Naive thymus-derived CD8-positive, alpha-beta T cell (primary cell): Measurements from ENCODE around the gene MEDAG. TPM values are rescaled to one million over a fixed set of nuclear protein-coding genes. Genes with fewer than 3 reads are reported as not detected.
A peak's percentile ranks its signal among the peaks of the same experiment; 100 is the strongest.

ENCODE experiments used
- ATAC-seq, 2 donors: fragments of 150-1000 bp; cut with Tn5 transposase in 1 of 2; sonication (Bioruptor Pico), chemical (Tn5 transposase) in 1 of 2; 1 replicate in 1 of 2; 2 replicates in 1 of 2; pipeline ENCODE4 v1.10.0; 2021; ENCODE audit warnings: mild to moderate bottlenecking in 2 of 2, moderate library complexity in 2 of 2
- POLR2A ChIA-PET: fragments of 350-600 bp; sonication (Branson Sonifier 250); formaldehyde crosslinking; loops from one replicate; lab custom pipeline; 2021; ENCODE audit warnings: antibody characterized with exemption; lab: Charles Lee
- DNase-seq, 10 donors: peaks; one replicate each; pipeline versions ENCODE4 v3.0.0 to v3.0.0-alpha.2; 2020 to 2022
- H3K27ac Mint-ChIP-seq, 10 donors: one replicate each; pipeline ENCODE4 v1.8.0; 2020 to 2022; ENCODE audit warnings: mild to moderate bottlenecking in 10 of 10, mixed read lengths in 10 of 10, moderate library complexity in 4 of 10, inconsistent platforms in 1 of 10
- H3K27me3 Mint-ChIP-seq, 5 donors: one replicate each; pipeline ENCODE4 v1.8.0; 2021 to 2022; ENCODE audit warnings: mixed read lengths in 5 of 5
- H3K36me3 Mint-ChIP-seq, 3 donors: one replicate each; pipeline ENCODE4 v1.8.0; 2020 to 2022; ENCODE audit warnings: mixed read lengths in 3 of 3, mild to moderate bottlenecking in 2 of 3, inconsistent platforms in 1 of 3
- H3K4me1 Mint-ChIP-seq, 4 donors: one replicate each; pipeline ENCODE4 v1.8.0; 2021 to 2022; ENCODE audit warnings: mixed read lengths in 4 of 4
- H3K4me3 Mint-ChIP-seq, 10 donors: one replicate each; pipeline ENCODE4 v1.8.0; 2020 to 2022; ENCODE audit warnings: mild to moderate bottlenecking in 10 of 10, mixed read lengths in 10 of 10, moderate library complexity in 6 of 10, inconsistent platforms in 1 of 10
- H3K9me3 Mint-ChIP-seq, 9 donors: one replicate each; pipeline ENCODE4 v1.8.0; 2020 to 2022; ENCODE audit warnings: mixed read lengths in 9 of 9, mild to moderate bottlenecking in 3 of 9, inconsistent platforms in 1 of 9, moderate library complexity in 1 of 9
- polyA plus RNA-seq, 3 donors: library from polyadenylated mRNA; unstranded; fragments of 300-500 nt; fragmentation: Illumina TruSeq; gene quantifications; one replicate each; pipeline ENCODE4 v1.2.3, GENCODE V29; 2021
- total RNA-seq, 8 experiments: library from RNA in 2 of 8; stranded (reverse) in 2 of 8; gene quantifications; one replicate each; pipeline ENCODE4 v1.2.3 and lab custom pipeline; 2021 to 2026

Gene MEDAG
- total and polyA plus RNA-seq, 5 experiments from 2014 or later = not detected

DNA sequence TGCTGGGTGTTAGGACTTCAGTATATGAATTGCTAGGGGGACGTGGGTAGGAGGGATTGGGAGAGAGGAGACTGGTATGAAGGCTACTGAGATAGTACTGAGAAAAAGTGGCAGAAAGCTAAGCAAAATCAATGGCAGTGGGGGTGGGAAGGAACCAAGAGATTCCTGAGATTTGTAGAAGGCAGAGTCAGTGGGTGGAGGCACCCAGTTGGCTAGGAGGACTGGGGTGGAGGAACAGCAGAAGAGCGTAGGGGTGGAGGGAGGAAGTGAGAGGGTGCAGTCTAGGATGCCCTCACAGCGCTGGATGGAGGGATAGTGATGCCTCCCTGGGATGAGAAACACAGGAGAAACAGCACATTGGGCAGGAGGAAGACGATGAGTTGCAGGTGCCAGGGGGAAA lies 5.6 kb upstream of the MEDAG start:
- ATAC-seq (no peak), DNase-seq (no peak)
- H3K27me3 Mint-ChIP-seq = peaks cover 24 to 56% (median 50%) of the 10 kb centered on the region in 5 donors
- H3K4me3 Mint-ChIP-seq = no peak overlapping the region
- H3K4me1 Mint-ChIP-seq = peaks cover 2 to 4% (median 3%) of the 10 kb centered on the region in 4 donors
- POLR2A ChIA-PET = no interaction called here
- H3K27ac Mint-ChIP-seq = no peak overlapping the region
- H3K9me3 Mint-ChIP-seq = peaks cover 0 to 3% (median 0%) of the 10 kb centered on the region in 9 donors
- H3K36me3 Mint-ChIP-seq = peaks cover 0 to 6% (median 1%) of the 10 kb centered on the region in 3 donors

DNA sequence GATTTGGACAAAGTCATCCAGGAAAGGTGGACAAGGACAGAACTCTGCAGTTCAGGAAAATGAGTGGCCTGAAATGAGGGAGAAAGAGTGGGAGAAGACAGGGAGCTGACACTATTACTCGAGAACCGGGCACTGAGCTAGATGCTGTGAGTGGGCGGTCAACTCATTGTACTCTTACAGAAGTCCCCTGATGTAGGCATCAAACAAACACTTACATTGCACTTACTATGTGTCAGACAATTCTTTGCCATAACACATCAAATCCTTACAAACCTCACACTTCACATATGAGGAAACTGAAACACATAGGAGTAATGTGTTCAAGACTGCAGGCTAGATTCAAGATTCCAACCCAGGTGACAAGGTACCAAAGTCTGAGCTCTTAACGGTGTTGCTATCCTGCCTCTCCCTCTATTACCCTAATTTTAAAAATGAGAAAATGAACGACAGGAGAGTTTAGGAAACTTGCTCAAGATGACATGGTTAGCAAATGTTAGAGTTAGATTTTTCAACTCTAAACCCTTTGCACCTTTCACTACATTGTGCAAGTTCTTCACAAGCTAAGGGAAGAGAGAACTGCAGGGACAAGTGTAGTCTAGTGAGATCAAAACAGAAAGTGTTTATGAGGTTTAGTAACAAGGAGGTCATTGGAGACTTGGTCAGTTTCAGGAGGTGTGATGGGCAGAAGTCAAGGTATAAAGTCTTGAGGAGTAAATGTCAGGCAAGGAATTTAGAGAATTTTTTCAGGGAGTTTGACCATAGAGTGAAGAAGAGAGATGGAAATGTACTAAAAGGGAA lies 4.9 kb upstream of the MEDAG start:
- H3K9me3 Mint-ChIP-seq = peaks cover 0 to 3% (median 0%) of the 10 kb centered on the region in 9 donors
- ATAC-seq (no peak), DNase-seq (no peak)
- POLR2A ChIA-PET = no interaction called here
- peaks cover 27 to 60% (median 50%) of the 10 kb centered on the region in 5 donors for H3K27me3 Mint-ChIP-seq
- no peak overlapping the region for H3K27ac Mint-ChIP-seq
- no peak overlapping the region for H3K4me3 Mint-ChIP-seq
- peaks cover 0 to 6% (median 3%) of the 10 kb centered on the region in 3 donors for H3K36me3 Mint-ChIP-seq
- H3K4me1 Mint-ChIP-seq = peaks cover 4 to 5% (median 5%) of the 10 kb centered on the region in 4 donors

DNA sequence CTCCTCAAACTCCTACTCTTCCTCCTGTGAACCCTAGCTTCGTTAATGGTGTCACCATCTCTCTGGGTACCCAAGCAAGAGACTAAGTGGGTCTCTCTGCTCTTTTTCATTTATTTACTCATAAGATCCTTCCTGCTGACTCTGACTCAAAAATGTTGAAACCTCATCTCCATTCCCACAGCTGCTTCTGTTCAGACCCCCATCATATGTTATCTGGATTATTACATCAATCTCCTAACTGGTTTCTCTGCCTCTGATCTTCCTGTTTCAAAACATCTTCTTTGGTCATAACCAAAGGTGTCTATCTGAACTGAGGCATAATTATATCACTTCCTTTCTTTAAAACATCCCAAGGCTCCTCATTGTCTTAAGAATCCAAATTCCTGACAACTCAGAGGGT lies 2.0 kb upstream of the MEDAG start:
- no peak for ATAC-seq
- peaks cover 2 to 6% (median 3%) of the 10 kb centered on the region in 3 donors for H3K36me3 Mint-ChIP-seq
- H3K9me3 Mint-ChIP-seq = peaks cover 0 to 2% (median 0%) of the 10 kb centered on the region in 9 donors
- POLR2A ChIA-PET = no interaction called here
- no peak overlapping the region for H3K4me3 Mint-ChIP-seq
- H3K4me1 Mint-ChIP-seq = peaks cover 5 to 12% (median 6%) of the 10 kb centered on the region in 4 donors
- no peak for DNase-seq
- no peak overlapping the region for H3K27ac Mint-ChIP-seq
- H3K27me3 Mint-ChIP-seq = peaks cover 35 to 69% (median 64%) of the 10 kb centered on the region in 5 donors

DNA sequence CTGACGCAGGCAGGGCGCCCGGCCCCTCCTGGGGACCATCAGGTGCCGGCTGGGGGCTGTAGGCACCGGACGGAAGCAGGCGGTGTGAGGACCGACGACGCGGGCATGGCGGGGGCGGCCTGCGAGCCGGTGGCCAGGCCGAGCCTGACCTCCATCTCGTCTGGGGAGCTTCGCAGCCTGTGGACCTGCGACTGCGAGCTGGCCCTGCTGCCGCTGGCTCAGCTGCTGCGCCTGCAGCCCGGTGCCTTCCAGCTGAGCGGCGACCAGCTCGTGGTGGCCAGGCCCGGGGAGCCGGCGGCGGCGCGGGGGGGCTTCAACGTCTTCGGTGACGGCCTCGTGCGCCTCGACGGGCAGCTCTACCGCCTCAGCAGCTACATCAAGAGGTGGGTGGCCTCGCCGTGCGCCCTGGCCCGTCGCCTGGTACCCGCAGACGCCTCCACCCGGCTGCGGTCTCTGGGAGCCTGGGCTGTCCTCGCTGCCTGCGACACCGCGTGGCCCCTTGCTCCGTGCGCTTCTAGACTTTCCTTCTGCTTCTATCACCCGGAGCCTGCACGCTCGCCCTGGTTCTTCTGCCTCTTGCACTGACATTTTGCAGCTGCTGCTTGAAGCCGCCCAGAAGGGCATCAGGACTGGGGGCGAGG lies 460 bp downstream of the MEDAG start:
- ATAC-seq = no peak
- peaks cover 2 to 6% (median 3%) of the 10 kb centered on the region in 3 donors for H3K36me3 Mint-ChIP-seq
- peaks cover 4 to 12% (median 6%) of the 10 kb centered on the region in 4 donors for H3K4me1 Mint-ChIP-seq
- H3K27me3 Mint-ChIP-seq = peaks cover 38 to 59% (median 53%) of the 10 kb centered on the region in 5 donors
- no peak overlapping the region for H3K4me3 Mint-ChIP-seq
- peaks cover 0 to 2% (median 0%) of the 10 kb centered on the region in 9 donors for H3K9me3 Mint-ChIP-seq
- POLR2A ChIA-PET = no interaction called here
- no peak for DNase-seq
- H3K27ac Mint-ChIP-seq = peak overlapping the region in 1 of 10 donors; percentile 60

DNA sequence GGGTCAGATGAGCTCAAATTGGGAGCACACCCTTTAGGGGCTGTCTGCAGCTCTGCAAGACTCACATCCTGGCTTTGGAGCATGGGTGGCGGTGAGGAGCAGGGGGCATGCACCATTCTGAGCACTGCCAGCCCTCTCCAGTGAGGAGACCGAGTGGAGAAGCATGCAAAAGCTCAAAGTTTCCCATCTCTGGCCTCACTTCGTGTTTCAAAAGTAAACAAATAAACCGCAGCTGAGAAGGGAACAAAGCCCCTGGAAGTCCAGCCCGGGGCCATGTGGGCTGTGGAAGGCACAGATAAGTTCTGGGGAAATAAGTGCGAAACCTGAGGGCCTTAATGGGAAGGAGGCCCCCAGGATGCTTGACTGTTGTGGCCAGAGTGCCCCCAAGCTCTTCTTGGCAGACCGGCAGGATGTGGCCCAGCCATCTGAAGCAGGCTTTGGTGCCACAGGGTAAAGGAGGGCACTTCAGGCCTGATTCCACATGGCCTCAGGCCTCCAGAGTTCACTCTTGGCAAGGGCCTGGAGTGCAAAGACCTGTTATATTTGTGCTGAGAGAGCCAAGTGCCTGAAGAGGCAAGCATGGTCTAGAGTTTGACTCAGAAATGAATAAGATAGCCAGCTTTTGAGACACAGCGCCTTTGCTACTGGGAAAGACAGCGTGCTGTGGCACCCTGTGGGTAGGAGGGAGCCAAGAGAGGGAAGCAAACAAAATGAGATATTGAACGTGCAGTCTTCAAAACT lies 1.2 kb downstream of the MEDAG start:
- ATAC-seq (no peak), DNase-seq (no peak)
- H3K4me1 Mint-ChIP-seq = peaks cover 4 to 12% (median 6%) of the 10 kb centered on the region in 4 donors
- no peak overlapping the region for H3K4me3 Mint-ChIP-seq
- H3K9me3 Mint-ChIP-seq = peaks cover 0 to 2% (median 0%) of the 10 kb centered on the region in 9 donors
- POLR2A ChIA-PET = no interaction called here
- peaks cover 2 to 6% (median 3%) of the 10 kb centered on the region in 3 donors for H3K36me3 Mint-ChIP-seq
- no peak overlapping the region for H3K27ac Mint-ChIP-seq
- peaks cover 38 to 65% (median 51%) of the 10 kb centered on the region in 5 donors for H3K27me3 Mint-ChIP-seq

DNA sequence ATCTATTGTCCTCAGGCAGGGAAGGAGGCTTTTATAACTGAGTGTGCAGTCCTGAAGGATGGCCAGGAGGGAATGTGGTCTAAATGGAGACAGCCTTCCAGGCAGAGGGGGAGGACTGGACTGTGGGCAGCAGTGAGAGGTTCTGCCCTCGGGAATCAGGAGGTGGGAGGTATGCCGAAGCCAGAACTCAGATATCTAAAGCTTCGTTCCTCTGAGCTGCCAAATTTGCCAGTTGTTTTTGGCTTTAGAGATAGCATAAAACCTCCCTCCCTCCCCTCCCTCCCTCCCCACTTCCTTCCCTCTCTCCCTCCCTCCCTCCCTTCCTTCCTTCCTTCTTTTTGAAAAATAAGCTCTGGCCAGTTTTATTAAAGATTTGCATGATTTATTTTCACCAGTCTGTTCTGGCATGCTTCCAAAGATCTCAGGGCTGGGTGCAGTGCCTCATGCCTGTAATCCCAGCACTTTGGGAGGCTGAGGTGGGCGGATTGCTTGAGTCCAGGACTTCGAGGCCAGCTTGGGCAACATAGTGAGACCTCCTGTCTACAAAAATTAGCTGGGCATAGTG lies 2.4 kb downstream of the MEDAG start:
- POLR2A ChIA-PET = no interaction called here
- peaks cover 0 to 2% (median 0%) of the 10 kb centered on the region in 9 donors for H3K9me3 Mint-ChIP-seq
- no peak overlapping the region for H3K4me3 Mint-ChIP-seq
- peaks cover 2 to 6% (median 3%) of the 10 kb centered on the region in 3 donors for H3K36me3 Mint-ChIP-seq
- no peak overlapping the region for H3K27ac Mint-ChIP-seq
- H3K4me1 Mint-ChIP-seq = peaks cover 4 to 12% (median 6%) of the 10 kb centered on the region in 4 donors
- peaks cover 35 to 63% (median 44%) of the 10 kb centered on the region in 5 donors for H3K27me3 Mint-ChIP-seq
- DNase-seq = no peak
- no peak for ATAC-seq

DNA sequence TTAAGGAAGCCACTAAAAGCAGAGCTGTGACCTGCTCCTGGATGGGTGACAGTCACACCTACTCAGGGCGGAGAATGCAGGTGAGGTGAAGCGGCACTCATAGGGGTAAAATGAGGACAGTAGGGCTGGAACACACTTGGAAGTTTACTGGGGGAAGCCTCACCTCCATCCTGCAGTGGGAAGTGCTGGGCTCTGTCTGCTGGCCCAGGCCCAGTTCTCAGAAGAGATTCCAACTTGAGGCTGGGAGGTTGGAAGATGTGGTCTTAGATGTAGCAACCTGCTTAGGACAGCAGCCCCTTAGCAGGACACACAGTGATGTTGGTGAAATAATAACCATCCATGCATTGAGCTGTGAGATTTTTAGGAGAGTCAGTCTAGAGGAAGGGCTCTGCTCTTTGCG lies 4.6 kb downstream of the MEDAG start:
- peaks cover 0 to 2% (median 0%) of the 10 kb centered on the region in 3 donors for H3K36me3 Mint-ChIP-seq
- ATAC-seq (no peak), DNase-seq (no peak)
- H3K27me3 Mint-ChIP-seq = peaks cover 27 to 63% (median 35%) of the 10 kb centered on the region in 5 donors
- POLR2A ChIA-PET = no interaction called here
- peaks cover under 1 to 8% (median 3%) of the 10 kb centered on the region in 4 donors for H3K4me1 Mint-ChIP-seq
- H3K9me3 Mint-ChIP-seq = no peaks in the 10 kb centered on the region
- H3K27ac Mint-ChIP-seq = peak overlapping the region in 1 of 10 donors; percentile 75
- H3K4me3 Mint-ChIP-seq = no peak overlapping the region

DNA sequence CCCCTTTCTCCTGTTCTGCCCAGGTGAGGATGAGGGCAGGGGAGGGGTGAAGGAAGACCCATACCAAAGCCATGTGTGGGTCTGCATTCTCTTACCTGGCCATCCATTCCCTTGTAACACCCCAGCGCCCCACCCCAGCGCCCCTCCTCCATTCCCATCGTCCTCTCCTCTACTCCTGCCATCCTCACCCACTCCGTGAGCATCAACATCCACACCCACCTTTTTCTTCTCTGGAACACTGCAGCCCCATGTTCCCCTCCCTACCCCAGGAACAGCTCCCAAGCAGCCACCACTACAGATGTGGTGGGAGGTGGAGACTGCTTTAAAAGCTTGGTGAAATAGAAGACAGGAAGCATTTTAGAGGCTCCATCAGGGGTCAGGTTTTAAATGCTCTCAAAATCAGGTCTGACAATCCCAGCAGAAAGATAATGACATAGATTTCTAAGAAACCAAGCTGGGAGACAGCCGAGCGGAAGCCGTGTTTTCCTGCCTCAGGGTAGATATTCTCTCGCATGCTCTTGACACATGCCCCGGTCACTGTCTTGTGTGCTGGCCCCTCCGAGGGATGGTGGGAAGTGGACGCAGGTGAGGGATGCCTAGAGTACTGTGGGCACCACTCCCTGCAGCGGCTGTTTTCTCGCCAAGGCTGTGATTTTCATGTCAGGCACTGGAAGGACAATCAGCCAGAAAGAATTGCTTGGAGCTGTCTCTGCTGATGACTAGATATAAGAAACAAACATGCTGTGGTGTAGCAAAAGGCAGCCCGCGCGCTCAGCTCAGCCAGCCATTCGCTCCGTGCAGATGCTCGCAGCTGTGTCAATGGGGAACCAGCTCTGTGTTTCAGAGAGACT lies 9.8 kb downstream of the MEDAG start:
- Mint-ChIP-seq H3K9me3 (no peaks in the 10 kb centered on the region), H3K36me3 (no peaks in the 10 kb centered on the region), H3K27ac (no peak overlapping the region), H3K4me1 (no peaks in the 10 kb centered on the region), H3K4me3 (no peak overlapping the region), H3K27me3 (peaks cover 18 to 58% (median 26%) of the 10 kb centered on the region in 5 donors)
- POLR2A ChIA-PET = no interaction called here
- no peak for DNase-seq
- no peak for ATAC-seq

DNA sequence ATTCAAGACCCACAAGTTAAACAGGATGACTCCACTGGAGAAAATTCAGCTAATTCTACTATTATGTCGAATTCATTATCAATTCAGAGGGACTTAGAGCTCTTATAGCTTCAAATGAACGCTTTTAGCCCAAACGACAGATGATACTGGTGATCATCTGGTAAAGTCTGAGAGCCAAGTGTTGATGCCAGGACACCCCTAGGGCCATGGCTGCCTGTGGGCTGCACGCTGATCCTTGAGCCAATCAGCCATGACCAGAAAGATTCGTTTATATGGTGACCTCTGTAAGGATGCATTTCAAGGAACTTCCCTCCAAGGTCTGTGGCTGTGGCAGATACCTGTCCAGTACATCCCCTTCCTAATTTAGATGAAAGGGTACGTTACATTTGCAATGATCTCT lies 10.9 kb downstream of the MEDAG start:
- POLR2A ChIA-PET = no interaction called here
- no peaks in the 10 kb centered on the region for H3K9me3 Mint-ChIP-seq
- no peaks in the 10 kb centered on the region for H3K36me3 Mint-ChIP-seq
- H3K4me3 Mint-ChIP-seq = no peak overlapping the region
- no peaks in the 10 kb centered on the region for H3K4me1 Mint-ChIP-seq
- H3K27ac Mint-ChIP-seq = no peak overlapping the region
- peaks cover 20 to 47% (median 26%) of the 10 kb centered on the region in 5 donors for H3K27me3 Mint-ChIP-seq
- DNase-seq = no peak
- no peak for ATAC-seq

DNA sequence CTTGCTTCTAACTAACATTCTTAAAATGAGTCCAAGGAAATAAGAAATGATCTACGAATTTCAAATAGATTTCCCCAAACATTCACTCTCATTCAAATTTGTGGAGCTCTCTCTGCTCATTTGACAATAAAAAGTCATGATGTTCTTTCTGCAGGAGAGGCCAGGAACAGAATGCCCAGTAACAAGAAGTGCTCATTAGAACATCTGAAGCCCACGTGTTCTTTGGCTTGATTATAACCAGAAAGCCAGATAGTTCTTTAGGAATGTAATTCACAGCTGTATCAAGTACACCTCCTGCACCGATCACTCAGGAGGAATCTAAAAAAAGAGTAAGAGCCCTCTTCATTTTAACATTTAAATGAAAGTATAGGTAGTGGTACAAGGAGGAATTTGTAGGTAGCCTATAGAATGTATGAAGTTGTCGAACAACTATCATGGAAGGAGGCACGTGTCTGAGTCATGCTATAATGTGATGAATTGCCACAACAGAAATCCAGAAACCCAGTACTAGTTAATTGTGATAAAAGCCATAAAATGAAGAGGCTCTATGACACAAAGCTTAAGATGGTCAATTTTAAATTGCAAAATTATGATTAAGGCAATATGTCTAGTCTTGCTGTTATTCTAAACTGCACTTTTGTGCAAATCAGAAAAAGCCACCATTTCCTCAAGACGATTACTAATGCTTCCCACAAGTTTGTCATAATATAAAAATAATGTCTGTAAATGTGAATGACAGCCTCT lies 12.8 kb downstream of the MEDAG start:
- no peaks in the 10 kb centered on the region for H3K9me3 Mint-ChIP-seq
- no peaks in the 10 kb centered on the region for H3K36me3 Mint-ChIP-seq
- POLR2A ChIA-PET = no interaction called here
- no peak overlapping the region for H3K4me3 Mint-ChIP-seq
- H3K4me1 Mint-ChIP-seq = no peaks in the 10 kb centered on the region
- DNase-seq = no peak
- ATAC-seq = no peak
- no peak overlapping the region for H3K27ac Mint-ChIP-seq
- H3K27me3 Mint-ChIP-seq = peaks cover 23 to 52% (median 27%) of the 10 kb centered on the region in 5 donors

DNA sequence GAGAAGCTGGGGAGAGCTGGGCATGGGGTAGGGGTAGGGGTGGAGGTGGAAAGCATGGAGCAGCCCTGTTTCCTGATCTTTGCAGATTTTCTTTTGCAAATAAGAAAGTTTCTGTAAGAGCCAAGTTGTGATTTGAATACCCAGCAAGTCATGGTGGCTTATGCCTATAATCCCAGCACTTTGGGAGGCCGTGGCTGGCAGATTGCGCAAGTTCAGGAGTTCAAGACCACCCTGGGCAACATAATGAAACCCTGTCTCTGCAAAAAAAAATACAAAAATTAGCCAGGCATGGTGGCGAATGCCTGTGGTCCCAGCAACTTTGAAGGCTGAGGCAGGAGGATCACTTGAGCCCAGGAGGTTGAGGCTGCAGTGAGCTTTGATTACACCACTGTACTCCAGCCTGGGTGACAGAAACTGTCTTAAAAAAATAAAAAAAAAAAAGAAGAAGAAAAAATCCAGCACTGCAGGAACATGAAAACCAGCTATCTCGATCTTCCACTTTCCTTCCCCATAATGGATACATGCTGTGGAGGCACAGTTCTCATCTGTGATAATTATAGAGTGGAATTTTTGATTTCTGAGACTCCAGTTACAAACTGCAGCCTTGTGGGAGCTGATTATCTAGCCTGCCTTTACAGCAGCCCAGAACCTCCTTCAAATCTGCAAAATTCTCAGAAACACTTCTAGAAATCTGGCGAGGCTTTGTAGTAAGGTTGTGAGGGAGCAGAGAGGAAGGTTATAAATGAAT lies 14.3 kb downstream of the MEDAG start:
- no peak overlapping the region for H3K27ac Mint-ChIP-seq
- DNase-seq (no peak), ATAC-seq (no peak)
- POLR2A ChIA-PET = no interaction called here
- peaks cover 11 to 37% (median 20%) of the 10 kb centered on the region in 5 donors for H3K27me3 Mint-ChIP-seq
- H3K36me3 Mint-ChIP-seq = no peaks in the 10 kb centered on the region
- H3K4me1 Mint-ChIP-seq = peaks cover under 1 to 3% (median under 1%) of the 10 kb centered on the region in 4 donors
- no peaks in the 10 kb centered on the region for H3K9me3 Mint-ChIP-seq
- no peak overlapping the region for H3K4me3 Mint-ChIP-seq
